ENCODE data around the gene SDCBP2.

SDCBP2 gene, protein sequence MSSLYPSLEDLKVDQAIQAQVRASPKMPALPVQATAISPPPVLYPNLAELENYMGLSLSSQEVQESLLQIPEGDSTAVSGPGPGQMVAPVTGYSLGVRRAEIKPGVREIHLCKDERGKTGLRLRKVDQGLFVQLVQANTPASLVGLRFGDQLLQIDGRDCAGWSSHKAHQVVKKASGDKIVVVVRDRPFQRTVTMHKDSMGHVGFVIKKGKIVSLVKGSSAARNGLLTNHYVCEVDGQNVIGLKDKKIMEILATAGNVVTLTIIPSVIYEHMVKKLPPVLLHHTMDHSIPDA

DNA sequence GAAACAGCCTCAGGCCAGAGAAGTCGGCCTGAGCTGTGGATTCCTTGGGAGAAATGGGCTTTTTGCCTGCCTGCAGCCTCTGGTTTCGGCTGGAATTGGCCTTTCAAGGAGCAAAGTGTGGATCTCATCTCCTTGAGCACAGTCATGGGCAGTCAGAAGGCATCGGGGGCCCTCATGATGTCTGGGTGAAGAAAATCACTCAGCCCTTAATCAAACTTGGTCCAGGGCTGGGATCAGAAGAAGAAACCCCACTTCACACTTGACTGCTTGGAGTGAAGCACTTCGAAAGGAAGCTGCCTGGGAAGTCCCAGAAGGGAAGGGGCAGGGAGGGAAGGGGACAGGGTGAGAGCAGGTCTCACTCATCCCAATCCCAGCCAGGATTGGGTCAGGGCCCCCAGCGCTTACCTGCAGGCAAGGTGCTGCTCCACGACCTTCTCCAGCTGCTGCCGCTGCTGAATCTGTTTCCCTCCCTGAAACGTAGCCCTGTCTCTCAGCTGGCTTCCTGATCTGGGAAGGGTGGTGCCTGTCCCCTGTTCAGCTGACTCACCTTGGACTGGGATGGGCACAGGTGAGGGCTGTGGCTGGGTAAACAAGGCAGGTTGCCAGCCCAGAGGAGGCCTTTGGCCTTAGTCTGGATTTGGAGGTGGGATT, at the start of gene SDCBP2:
SDCBP2 (minus strand) TSS at position 460 of the 651 bp plus-strand sequence. CDS start 8,723 bp downstream, outside the sequence.
- H3K4me3 ChIP-seq (ENCODE audit: low read length) = no peak within 1 kb of the TSS
- no peak for DNase-seq (ENCODE audit: low read depth)
- TF ChIP-seq, protein P1, sequence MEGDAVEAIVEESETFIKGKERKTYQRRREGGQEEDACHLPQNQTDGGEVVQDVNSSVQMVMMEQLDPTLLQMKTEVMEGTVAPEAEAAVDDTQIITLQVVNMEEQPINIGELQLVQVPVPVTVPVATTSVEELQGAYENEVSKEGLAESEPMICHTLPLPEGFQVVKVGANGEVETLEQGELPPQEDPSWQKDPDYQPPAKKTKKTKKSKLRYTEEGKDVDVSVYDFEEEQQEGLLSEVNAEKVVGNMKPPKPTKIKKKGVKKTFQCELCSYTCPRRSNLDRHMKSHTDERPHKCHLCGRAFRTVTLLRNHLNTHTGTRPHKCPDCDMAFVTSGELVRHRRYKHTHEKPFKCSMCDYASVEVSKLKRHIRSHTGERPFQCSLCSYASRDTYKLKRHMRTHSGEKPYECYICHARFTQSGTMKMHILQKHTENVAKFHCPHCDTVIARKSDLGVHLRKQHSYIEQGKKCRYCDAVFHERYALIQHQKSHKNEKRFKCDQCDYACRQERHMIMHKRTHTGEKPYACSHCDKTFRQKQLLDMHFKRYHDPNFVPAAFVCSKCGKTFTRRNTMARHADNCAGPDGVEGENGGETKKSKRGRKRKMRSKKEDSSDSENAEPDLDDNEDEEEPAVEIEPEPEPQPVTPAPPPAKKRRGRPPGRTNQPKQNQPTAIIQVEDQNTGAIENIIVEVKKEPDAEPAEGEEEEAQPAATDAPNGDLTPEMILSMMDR (conservative IDR thresholded peaks at IDR 0.05; ENCODE audit: low read depth, low read length) = no peak

DNA sequence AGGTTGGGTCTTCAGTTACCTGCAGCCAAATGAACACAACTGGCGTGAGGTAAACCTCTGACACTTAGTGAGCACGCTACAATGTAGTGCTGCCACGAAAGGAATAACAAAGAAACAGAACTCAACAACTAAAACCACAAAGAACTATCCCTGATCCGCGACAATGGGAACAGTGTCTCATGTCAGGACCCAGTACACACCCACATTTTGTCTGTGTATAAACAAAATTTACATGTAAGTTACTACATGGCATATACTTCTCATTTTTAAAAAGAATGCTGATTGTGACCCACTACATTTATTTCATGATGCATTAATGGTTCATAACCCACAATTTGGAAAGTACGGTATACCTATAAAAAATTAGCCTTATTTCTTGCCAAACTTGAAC, 49.8 kb upstream of the SDCBP2 start:
- no peak overlapping the region for H3K4me3 ChIP-seq (ENCODE audit: low read length)
- TF ChIP-seq, protein P1 (conservative IDR thresholded peaks at IDR 0.05; ENCODE audit: low read depth, low read length) = no peak
- no peak for DNase-seq (ENCODE audit: low read depth)

DNA sequence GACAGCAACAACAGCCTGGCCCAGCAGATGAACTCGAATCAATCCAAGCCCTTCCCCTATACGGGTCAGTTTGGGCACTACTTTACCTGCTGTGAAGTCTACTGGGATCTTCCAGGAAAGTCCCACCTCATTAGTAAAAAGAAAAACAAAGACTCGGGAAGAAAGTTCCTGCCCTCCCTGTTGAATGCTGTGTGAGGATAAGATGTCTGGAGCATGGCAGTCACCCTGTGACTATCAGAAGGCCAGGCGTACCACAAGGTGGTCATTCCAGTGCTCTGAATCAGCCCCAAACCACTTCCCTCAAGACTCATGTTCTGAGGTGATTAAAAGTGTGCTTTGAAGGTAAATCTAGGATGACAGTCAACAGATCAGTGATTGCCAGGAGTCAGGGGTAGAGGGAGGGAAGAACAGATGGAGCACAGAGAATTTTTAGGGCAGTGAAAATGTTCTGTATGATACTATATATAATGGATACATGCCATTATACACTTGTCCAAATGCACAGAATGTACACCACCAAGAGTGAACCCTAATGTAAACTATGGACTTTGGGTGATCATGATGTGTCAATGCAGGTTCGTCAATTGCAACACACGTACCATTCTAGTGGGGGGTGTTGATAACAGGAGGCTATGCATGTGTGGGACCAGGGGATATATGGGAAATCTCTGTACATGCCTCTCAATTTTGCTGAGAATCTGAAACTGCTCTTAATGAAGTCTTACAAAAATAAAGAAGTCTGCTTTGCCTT, 49.2 kb upstream of the SDCBP2 start:
- TF ChIP-seq, protein P1 (conservative IDR thresholded peaks at IDR 0.05; ENCODE audit: low read depth, low read length) = no peak
- no peak overlapping the region for H3K4me3 ChIP-seq (ENCODE audit: low read length)
- no peak for DNase-seq (ENCODE audit: low read depth)

DNA sequence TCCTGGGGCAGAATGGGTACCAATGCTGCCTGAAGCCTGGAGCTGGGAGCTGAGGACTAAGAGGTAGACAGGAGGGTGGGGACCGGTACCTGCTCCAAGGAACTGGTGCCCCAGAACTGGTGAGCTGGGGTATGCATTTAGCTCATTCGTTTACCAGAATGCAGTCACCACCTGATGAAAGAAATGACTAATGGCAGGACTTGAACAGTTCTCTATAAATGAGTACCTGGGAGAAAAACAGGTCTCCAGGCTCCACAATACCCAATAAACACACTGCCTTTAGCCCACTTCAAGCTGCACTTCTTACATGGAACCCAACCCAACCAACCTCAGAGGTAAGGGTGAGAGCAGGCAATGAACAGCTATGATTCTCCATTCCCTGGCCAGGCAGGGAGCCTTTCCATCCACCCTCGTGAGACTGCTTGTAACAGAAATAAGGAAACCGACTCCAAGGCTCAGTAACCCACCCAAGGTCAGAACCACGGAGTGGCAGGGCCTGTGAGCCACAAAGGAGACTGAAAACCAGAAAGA, 48.5 kb upstream of the SDCBP2 start:
- H3K4me3 ChIP-seq (ENCODE audit: low read length) = no peak overlapping the region
- DNase-seq (ENCODE audit: low read depth) = no peak
- TF ChIP-seq, protein P1 (conservative IDR thresholded peaks at IDR 0.05; ENCODE audit: low read depth, low read length) = no peak

DNA sequence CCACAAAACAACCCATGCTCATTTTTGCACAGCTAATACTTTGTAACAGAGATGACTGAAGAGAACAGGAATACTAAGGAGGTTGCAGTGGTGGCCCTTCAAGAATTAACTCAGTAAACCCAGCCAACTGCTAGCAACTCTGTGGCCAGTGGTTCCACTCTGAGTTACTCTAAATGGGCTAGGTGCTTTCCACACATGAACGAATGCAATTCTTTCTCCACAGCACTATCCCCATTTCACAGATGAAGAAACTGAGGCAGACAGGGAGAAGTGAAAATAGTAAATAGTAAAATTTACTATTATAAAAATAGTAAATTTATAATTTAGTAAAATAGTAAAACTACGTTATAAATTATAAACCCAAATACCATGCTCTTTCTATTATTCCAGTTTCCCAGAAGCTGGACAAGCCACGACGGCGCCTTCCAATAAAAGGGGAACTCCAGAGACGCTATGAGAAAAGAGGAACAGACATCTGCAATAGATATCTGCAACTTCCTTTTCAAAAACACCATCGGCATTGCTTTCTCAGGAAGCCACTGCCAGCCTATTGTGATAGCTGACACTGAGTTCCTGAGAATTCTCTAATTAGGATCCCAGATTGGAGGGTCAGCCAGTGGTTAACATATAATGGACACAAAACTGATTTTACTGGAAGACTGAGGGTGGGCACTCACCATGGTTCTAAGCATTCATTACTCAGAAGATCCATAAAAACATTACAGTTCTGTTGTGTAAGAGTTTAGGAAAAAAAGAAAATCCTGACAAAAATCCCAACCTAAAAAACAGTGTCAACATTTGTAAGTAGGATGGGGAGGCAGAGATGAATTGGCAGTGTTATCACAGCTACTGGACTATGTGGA, 47.7 kb upstream of the SDCBP2 start:
- no peak for DNase-seq (ENCODE audit: low read depth)
- TF ChIP-seq, protein P1 (conservative IDR thresholded peaks at IDR 0.05; ENCODE audit: low read depth, low read length) = no peak
- no peak overlapping the region for H3K4me3 ChIP-seq (ENCODE audit: low read length)

DNA sequence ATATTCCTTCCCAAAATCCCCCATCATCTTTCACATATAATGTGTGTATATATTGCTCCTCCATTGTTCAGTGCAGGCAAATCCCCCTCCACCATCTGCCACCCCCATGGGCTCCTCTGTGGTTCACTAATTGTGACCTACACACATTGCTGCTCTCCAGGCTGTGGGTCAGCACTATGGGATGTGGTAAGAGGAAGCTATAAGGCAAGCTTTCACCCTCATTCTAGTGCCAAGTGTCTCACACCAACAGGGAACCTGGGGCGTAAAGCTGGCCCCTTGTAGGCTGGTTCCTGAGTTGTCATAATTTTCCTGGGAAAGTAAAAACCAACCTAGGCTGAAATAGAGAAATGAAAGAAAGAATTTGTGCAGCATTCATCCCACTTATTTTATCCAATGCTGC, 47.1 kb upstream of the SDCBP2 start:
- DNase-seq (ENCODE audit: low read depth) = no peak
- H3K4me3 ChIP-seq (ENCODE audit: low read length) = no peak overlapping the region
- TF ChIP-seq, protein P1 (conservative IDR thresholded peaks at IDR 0.05; ENCODE audit: low read depth, low read length) = no peak
